HEK293 (cell line): ENCODE results near the gene COL18A1.

Source experiments
- CTCF ChIA-PET: fragments of 350-600 bp; formaldehyde crosslinking; extraction: SDS; loops from one replicate; lab custom pipeline; 2021; ENCODE audit warnings: antibody characterized with exemption; lab: Yijun Ruan, JAX
- POLR2A ChIA-PET: fragments of 300-600 bp; formaldehyde crosslinking; extraction: SDS; loops from one replicate; lab custom pipeline; 2020; ENCODE audit warnings: antibody characterized with exemption, inconsistent platforms; lab: Yijun Ruan, JAX
- H3K27ac ChIP-seq: fragments of 200-500 bp; sonication (Bioruptor generic); 2 replicates; pipeline ENCODE4 v1.5.1; 2014; ENCODE audit warnings: low read depth, low read length, control low read depth, inconsistent platforms; ENCODE audit errors: extremely low read depth
- H3K36me3 ChIP-seq, 2 experiments: fragments of 200-500 bp in 1 of 2; sonication (Bioruptor generic) in 1 of 2; 1 replicate in 1 of 2; 2 replicates in 1 of 2; pipeline ENCODE4 v1.5.1; 2014 to 2017; ENCODE audit warnings: inconsistent platforms in 2 of 2, low read length in 2 of 2; ENCODE audit not compliant: control insufficient read depth in 2 of 2, insufficient read depth in 1 of 2
- H3K4me1 ChIP-seq: fragments of 200-500 bp; sonication (Bioruptor generic); 2 replicates; pipeline ENCODE4 v1.5.1; 2014; ENCODE audit warnings: mild to moderate bottlenecking, low read length, inconsistent platforms; ENCODE audit not compliant: control insufficient read depth, insufficient read depth
- H3K4me3 ChIP-seq: 2 replicates; pipeline ENCODE4 v1.5.1; 2011; ENCODE audit warnings: low read depth, mild to moderate bottlenecking, control low read depth, low read length, moderate library complexity
- H3K9me3 ChIP-seq: fragments of 200-500 bp; sonication (Bioruptor generic); 2 replicates; pipeline ENCODE4 v1.5.1; 2014; ENCODE audit warnings: low read depth, low read length, inconsistent platforms; ENCODE audit not compliant: control insufficient read depth, insufficient read depth
- MYNN ChIP-seq: fragments of 450-650 bp; formaldehyde crosslinking; IDR thresholded peaks from 2 replicates; pipeline ENCODE4 v1.5.1; 2016; ENCODE audit warnings: missing biosample characterization, missing genetic modification characterization, borderline replicate concordance
- OSR2 ChIP-seq: fragments of 450-650 bp; formaldehyde crosslinking; IDR thresholded peaks from 2 replicates; pipeline ENCODE4 v1.5.1; 2016; ENCODE audit warnings: missing biosample characterization, missing genetic modification characterization
- PATZ1 ChIP-seq: fragments of 450-650 bp; formaldehyde crosslinking; IDR thresholded peaks from 2 replicates; pipeline ENCODE4 v1.5.1; 2016; ENCODE audit warnings: missing biosample characterization, missing genetic modification characterization
- PRDM2 ChIP-seq: fragments of 450-650 bp; formaldehyde crosslinking; IDR thresholded peaks from 2 replicates; pipeline ENCODE4 v1.5.1; 2016; ENCODE audit warnings: missing biosample characterization, missing genetic modification characterization, borderline replicate concordance
- SALL2 ChIP-seq: fragments of 450-650 bp; formaldehyde crosslinking; IDR thresholded peaks from 2 replicates; pipeline ENCODE4 v1.5.0; 2017; ENCODE audit warnings: missing biosample characterization, mild to moderate bottlenecking, missing genetic modification characterization, borderline replicate concordance
- SCRT2 ChIP-seq: fragments of 450-650 bp; formaldehyde crosslinking; IDR thresholded peaks from 2 replicates; pipeline ENCODE4 v1.5.1; 2016; ENCODE audit warnings: missing biosample characterization, missing genetic modification characterization
- WT1 ChIP-seq: fragments of 450-650 bp; formaldehyde crosslinking; IDR thresholded peaks from 2 replicates; pipeline ENCODE4 v1.5.1; 2016; ENCODE audit warnings: missing biosample characterization, missing genetic modification characterization
- ZBTB17 ChIP-seq: fragments of 450-650 bp; formaldehyde crosslinking; IDR thresholded peaks from 2 replicates; pipeline ENCODE4 v1.5.1; 2016; ENCODE audit warnings: missing biosample characterization, missing genetic modification characterization
- ZNF114 ChIP-seq: fragments of 450-650 bp; formaldehyde crosslinking; IDR thresholded peaks from 2 replicates; pipeline ENCODE4 v1.5.0; 2017; ENCODE audit warnings: missing biosample characterization, missing genetic modification characterization
- ZNF140 ChIP-seq: fragments of 450-650 bp; formaldehyde crosslinking; IDR thresholded peaks from 2 replicates; pipeline ENCODE4 v1.5.1; 2016; ENCODE audit warnings: missing biosample characterization, missing genetic modification characterization
- ZNF155 ChIP-seq: fragments of 450-650 bp; formaldehyde crosslinking; IDR thresholded peaks from 2 replicates; pipeline ENCODE4 v1.5.1; 2016; ENCODE audit warnings: missing biosample characterization, missing genetic modification characterization
- ZNF362 ChIP-seq: fragments of 450-650 bp; formaldehyde crosslinking; IDR thresholded peaks from 2 replicates; pipeline ENCODE4 v1.5.1; 2016; ENCODE audit warnings: missing biosample characterization, missing genetic modification characterization
- ZNF37A ChIP-seq: fragments of 450-650 bp; IDR thresholded peaks from 2 replicates; pipeline ENCODE4 v1.5.1; 2018; ENCODE audit warnings: missing biosample characterization, missing genetic modification characterization
- ZNF544 ChIP-seq: fragments of 450-650 bp; formaldehyde crosslinking; IDR thresholded peaks from 2 replicates; pipeline ENCODE4 v1.5.0; 2017; ENCODE audit warnings: missing biosample characterization, missing genetic modification characterization
- ZNF571 ChIP-seq: fragments of 450-650 bp; formaldehyde crosslinking; IDR thresholded peaks from 2 replicates; pipeline ENCODE4 v1.5.0; 2017; ENCODE audit warnings: missing biosample characterization, missing genetic modification characterization
- ZNF692 ChIP-seq: fragments of 450-650 bp; formaldehyde crosslinking; IDR thresholded peaks from 2 replicates; pipeline ENCODE4 v1.5.1; 2016; ENCODE audit warnings: missing biosample characterization, missing genetic modification characterization
- ZNF704 ChIP-seq: fragments of 450-650 bp; formaldehyde crosslinking; IDR thresholded peaks from 2 replicates; pipeline ENCODE4 v1.5.1; 2016; ENCODE audit warnings: missing biosample characterization, missing genetic modification characterization
- ZNF776 ChIP-seq: fragments of 450-650 bp; formaldehyde crosslinking; IDR thresholded peaks from 2 replicates; pipeline ENCODE4 v1.5.0; 2017; ENCODE audit warnings: missing biosample characterization, missing genetic modification characterization, borderline replicate concordance
- ZSCAN5A ChIP-seq: fragments of 450-650 bp; formaldehyde crosslinking; IDR thresholded peaks from 2 replicates; pipeline ENCODE4 v1.5.1; 2016; ENCODE audit warnings: missing biosample characterization, missing genetic modification characterization
- ZXDB ChIP-seq: fragments of 450-650 bp; formaldehyde crosslinking; IDR thresholded peaks from 2 replicates; pipeline ENCODE4 v1.5.1; 2016; ENCODE audit warnings: missing biosample characterization, missing genetic modification characterization

Gene COL18A1

GRCh38 chr21:45474323-45474950 lies 69.5 kb downstream of the COL18A1 start (continued):
- TF ChIP-seq ZSCAN5A (tag by site-specific recombination) (0 out of 2 replicates have a peak, but pooled peaks have one; percentile 13), ZNF544 (tag by site-specific recombination) (0 out of 2 replicates have a peak, but pooled peaks have one; percentile 72), ZNF140 (no peak), PATZ1 (no peak), ZNF114 (tag by site-specific recombination) (no peak), PRDM2 (tag by site-specific recombination) (no peak), ZNF155 (tag by site-specific recombination) (peak; percentile 46; the same call in 1 of the 2 replicates), ZXDB (tag by site-specific recombination) (no peak), ZNF37A (no peak), ZNF692 (no peak), ZNF571 (tag by site-specific recombination) (peak; percentile 80; the same call in 1 of the 2 replicates), SALL2 (tag by site-specific recombination) (peak; percentile 84; the same call in 1 of the 2 replicates)

- no peaks in the 10 kb centered on the region for H3K9me3 ChIP-seq
- ChIA-PET POLR2A (no interaction called here), CTCF (interaction anchor here (0.7 kb wide), 1 partner anchor 50 kb away, joined by 3 read pairs; no protein-coding TSS in a partner anchor)
- no peak overlapping the region for H3K27ac ChIP-seq
- H3K36me3 ChIP-seq = peaks cover 3 to 48% of the 10 kb centered on the region in 2 experiments; a peak in 2 of 3 replicates
- no peak for TF ChIP-seq WT1 (tag by site-specific recombination)
- no peak for TF ChIP-seq SCRT2
- no peak for TF ChIP-seq MYNN (tag by site-specific recombination)
- no peak for TF ChIP-seq ZNF692
- no peak for TF ChIP-seq ZNF704 (tag by site-specific recombination)
- TF ChIP-seq ZNF362 (tag by site-specific recombination) = no peak
- no peak for TF ChIP-seq OSR2
- TF ChIP-seq ZBTB17 (tag by site-specific recombination) = no peak
- TF ChIP-seq ZNF776 (tag by site-specific recombination) = no peak
- H3K4me3 ChIP-seq = no peak overlapping the region
- no peaks in the 10 kb centered on the region for H3K4me1 ChIP-seq
These were observed 70.2 kb downstream of the COL18A1 start for GRCh38 chr21:45475004-45475685.
